Measurements from ENCODE around the gene SSR4.

Gene SSR4

GRCh38 chrX:153836921-153837320 lies 42.5 kb downstream of the SSR4 start:
- Histone ChIP-seq H3K4me2 (ENCODE audit: low read length) (no peak overlapping the region), H3K4me1 (ENCODE audit: insufficient read depth, low read length, severe bottlenecking) (no peaks in the 10 kb centered on the region), H3K27ac (ENCODE audit: low read depth, low read length, poor library complexity, severe bottlenecking) (no peak overlapping the region), H3K9ac (ENCODE audit: low read length) (no peak overlapping the region), H3K79me2 (ENCODE audit: insufficient read depth, low read length) (no peaks in the 10 kb centered on the region), H3K9me2 (ENCODE audit: low read depth, low read length) (no peaks in the 10 kb centered on the region), H3K4me3 (ENCODE audit: low read depth, low read length, poor library complexity, severe bottlenecking) (no peak overlapping the region), H3K9me3 (ENCODE audit: low read length) (no peaks in the 10 kb centered on the region), H3F3A (ENCODE audit: insufficient read depth, low read length) (no peaks in the 10 kb centered on the region), H2AFZ (ENCODE audit: low read length) (no peak overlapping the region), H3K27me3 (ENCODE audit: insufficient read depth, low read length) (no peaks in the 10 kb centered on the region), H3K36me3 (ENCODE audit: insufficient read depth, low read length) (no peaks in the 10 kb centered on the region), H4K20me1 (ENCODE audit: insufficient read depth, low read length) (no peaks in the 10 kb centered on the region)
- no peak for TF ChIP-seq EZH2 (IDR thresholded peaks at IDR 0.05; ENCODE audit: borderline replicate concordance, low read length)
- TF ChIP-seq, protein P1, sequence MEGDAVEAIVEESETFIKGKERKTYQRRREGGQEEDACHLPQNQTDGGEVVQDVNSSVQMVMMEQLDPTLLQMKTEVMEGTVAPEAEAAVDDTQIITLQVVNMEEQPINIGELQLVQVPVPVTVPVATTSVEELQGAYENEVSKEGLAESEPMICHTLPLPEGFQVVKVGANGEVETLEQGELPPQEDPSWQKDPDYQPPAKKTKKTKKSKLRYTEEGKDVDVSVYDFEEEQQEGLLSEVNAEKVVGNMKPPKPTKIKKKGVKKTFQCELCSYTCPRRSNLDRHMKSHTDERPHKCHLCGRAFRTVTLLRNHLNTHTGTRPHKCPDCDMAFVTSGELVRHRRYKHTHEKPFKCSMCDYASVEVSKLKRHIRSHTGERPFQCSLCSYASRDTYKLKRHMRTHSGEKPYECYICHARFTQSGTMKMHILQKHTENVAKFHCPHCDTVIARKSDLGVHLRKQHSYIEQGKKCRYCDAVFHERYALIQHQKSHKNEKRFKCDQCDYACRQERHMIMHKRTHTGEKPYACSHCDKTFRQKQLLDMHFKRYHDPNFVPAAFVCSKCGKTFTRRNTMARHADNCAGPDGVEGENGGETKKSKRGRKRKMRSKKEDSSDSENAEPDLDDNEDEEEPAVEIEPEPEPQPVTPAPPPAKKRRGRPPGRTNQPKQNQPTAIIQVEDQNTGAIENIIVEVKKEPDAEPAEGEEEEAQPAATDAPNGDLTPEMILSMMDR (IDR thresholded peaks at IDR 0.05; ENCODE audit: low read length), result no peak

DNA sequence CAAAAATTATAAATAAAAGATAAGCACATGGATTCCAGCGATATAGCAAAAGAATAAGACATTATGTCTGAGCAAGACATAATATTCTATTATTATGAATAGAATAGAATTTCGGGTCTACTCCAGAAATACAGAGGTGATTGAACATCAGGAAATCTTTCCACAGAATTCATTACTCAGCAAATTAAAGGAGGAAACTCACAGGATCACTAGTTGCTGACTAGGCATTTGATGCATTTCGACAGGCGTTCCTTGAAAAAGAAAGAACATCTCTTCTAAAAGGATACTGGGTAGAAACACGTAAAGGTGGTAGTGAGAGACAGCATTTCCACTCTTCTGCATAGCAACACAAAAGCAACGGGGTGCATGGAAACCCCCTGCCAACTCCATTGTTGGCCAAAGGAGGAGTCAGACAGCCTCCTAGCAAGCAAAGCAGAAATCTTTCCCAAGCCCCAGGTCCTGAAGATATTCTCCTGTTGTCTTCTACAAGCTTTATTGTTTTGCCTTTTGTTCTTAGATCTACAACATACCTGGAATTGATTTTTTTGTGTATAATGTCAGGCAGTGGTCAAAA lies 50.1 kb downstream of the SSR4 start:
- H3K9ac ChIP-seq (ENCODE audit: low read length), result no peak overlapping the region
- no peaks in the 10 kb centered on the region for H3K9me2 ChIP-seq (ENCODE audit: low read depth, low read length)
- H3K4me2 ChIP-seq (ENCODE audit: low read length), result no peak overlapping the region

DNA sequence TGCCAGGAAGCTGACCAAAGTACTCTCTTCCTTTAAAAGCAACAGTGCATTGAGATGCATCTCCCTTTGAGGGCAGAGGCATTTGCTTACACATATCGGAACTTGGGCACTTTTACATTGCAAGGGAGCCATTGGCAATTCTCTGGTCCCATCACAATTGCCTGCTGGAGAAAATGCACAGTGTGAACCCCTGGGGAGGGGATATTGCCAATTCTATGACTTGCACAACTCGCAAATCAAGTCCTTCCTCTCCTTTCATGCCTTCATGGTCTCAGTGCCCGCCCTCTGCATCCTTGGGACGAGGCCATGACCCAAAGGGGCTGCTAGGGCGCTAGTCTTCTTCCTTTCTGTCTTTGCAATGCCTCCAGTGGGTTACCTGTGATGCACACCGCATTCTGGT lies 50.7 kb downstream of the SSR4 start:
- H3K9me3 ChIP-seq (ENCODE audit: low read length), result no peaks in the 10 kb centered on the region
- no peaks in the 10 kb centered on the region for H3K4me1 ChIP-seq (ENCODE audit: insufficient read depth, low read length, severe bottlenecking)
- H3K27me3 ChIP-seq (ENCODE audit: insufficient read depth, low read length), result no peaks in the 10 kb centered on the region
- no peak overlapping the region for H3K27ac ChIP-seq (ENCODE audit: low read depth, low read length, poor library complexity, severe bottlenecking)
- H3K4me3 ChIP-seq (ENCODE audit: low read depth, low read length, poor library complexity, severe bottlenecking), result no peak overlapping the region
- no peaks in the 10 kb centered on the region for H3K9me2 ChIP-seq (ENCODE audit: low read depth, low read length)
- no peak overlapping the region for H3K9ac ChIP-seq (ENCODE audit: low read length)
- no peak for TF ChIP-seq EZH2 (IDR thresholded peaks at IDR 0.05; ENCODE audit: borderline replicate concordance, low read length)
- TF ChIP-seq, protein P1 (IDR thresholded peaks at IDR 0.05; ENCODE audit: low read length), result no peak
- H4K20me1 ChIP-seq (ENCODE audit: insufficient read depth, low read length), result no peaks in the 10 kb centered on the region
- H3K79me2 ChIP-seq (ENCODE audit: insufficient read depth, low read length), result no peaks in the 10 kb centered on the region
- H2AFZ ChIP-seq (ENCODE audit: low read length), result no peak overlapping the region
- H3F3A ChIP-seq (ENCODE audit: insufficient read depth, low read length), result no peaks in the 10 kb centered on the region
- no peaks in the 10 kb centered on the region for H3K36me3 ChIP-seq (ENCODE audit: insufficient read depth, low read length)
- no peak overlapping the region for H3K4me2 ChIP-seq (ENCODE audit: low read length)

More for the DNA sequence above, 50.1 kb downstream of the SSR4 start:
- H3F3A ChIP-seq (ENCODE audit: insufficient read depth, low read length), result no peaks in the 10 kb centered on the region
- H3K27ac ChIP-seq (ENCODE audit: low read depth, low read length, poor library complexity, severe bottlenecking), result no peak overlapping the region
- H3K27me3 ChIP-seq (ENCODE audit: insufficient read depth, low read length), result no peaks in the 10 kb centered on the region
- no peaks in the 10 kb centered on the region for H3K9me3 ChIP-seq (ENCODE audit: low read length)
- H2AFZ ChIP-seq (ENCODE audit: low read length), result no peak overlapping the region
- TF ChIP-seq EZH2 (IDR thresholded peaks at IDR 0.05; ENCODE audit: borderline replicate concordance, low read length), result no peak
- TF ChIP-seq, protein P1 (IDR thresholded peaks at IDR 0.05; ENCODE audit: low read length), result no peak
- no peaks in the 10 kb centered on the region for H3K36me3 ChIP-seq (ENCODE audit: insufficient read depth, low read length)
- H4K20me1 ChIP-seq (ENCODE audit: insufficient read depth, low read length), result no peaks in the 10 kb centered on the region
- H3K79me2 ChIP-seq (ENCODE audit: insufficient read depth, low read length), result no peaks in the 10 kb centered on the region
- H3K4me1 ChIP-seq (ENCODE audit: insufficient read depth, low read length, severe bottlenecking), result no peaks in the 10 kb centered on the region
- no peak overlapping the region for H3K4me3 ChIP-seq (ENCODE audit: low read depth, low read length, poor library complexity, severe bottlenecking)
